Sigmoid colon (tissue), 4 donors: ENCODE results near the gene F2RL2.

Experiments
- CTCF ChIP-seq, 4 experiments: fragments of 450-650 bp in 3 of 4; fragments of 200-600 bp in 1 of 4; IDR thresholded peaks; one replicate each; pipeline ENCODE4 v1.5.1; 2016 to 2019; ENCODE audit warnings: antibody characterized with exemption in 4 of 4, mild to moderate bottlenecking in 3 of 4, moderate library complexity in 2 of 4
- EP300 ChIP-seq, 4 donors: sonication (generic); formaldehyde crosslinking; IDR thresholded peaks; one replicate each; pipeline ENCODE4 v1.6.1; 2017; ENCODE audit warnings: antibody characterized with exemption in 4 of 4
- POLR2A ChIP-seq, 2 donors: fragments of 450-650 bp; IDR thresholded peaks; one replicate each; pipeline ENCODE4 v1.6.1; 2016; ENCODE audit warnings: antibody characterized with exemption in 2 of 2, mild to moderate bottlenecking in 2 of 2, moderate library complexity in 2 of 2

- TF ChIP-seq POLR2A (IDR thresholded peaks at IDR 0.05) = no peak
- TF ChIP-seq CTCF (IDR thresholded peaks at IDR 0.05) = no peak
- TF ChIP-seq EP300 (IDR thresholded peaks at IDR 0.05) = no peak
Measured at GRCh38 chr5:76585783-76586217, 37.4 kb downstream of the F2RL2 start.
